Stomach (tissue), 9 donors: ENCODE data around the gene CHRNA10. TPM values are rescaled to one million over a fixed set of nuclear protein-coding genes. Genes with fewer than 3 reads are reported as not detected.

ENCODE experiments used
- DNase-seq, 2 donors: peaks; one replicate each; pipeline versions ENCODE4 v3.0.0 to v3.0.0-alpha.2; 2013 to 2019
- H3K27ac ChIP-seq, 5 donors: fragments of 200-600 bp in 4 of 5; sonication (generic) in 4 of 5; one replicate each; pipeline ENCODE4 v1.5.1; 2013 to 2019; ENCODE audit warnings: mild to moderate bottlenecking in 1 of 5, moderate library complexity in 1 of 5
- H3K27me3 ChIP-seq, 3 donors: fragments of 200-600 bp; sonication (generic); one replicate each; pipeline ENCODE4 v1.5.1; 2017 to 2019; ENCODE audit warnings: mixed run types in 1 of 3
- H3K36me3 ChIP-seq, 4 donors: fragments of 200-600 bp; sonication (generic); 1 replicate in 3 of 4; 2 replicates in 1 of 4; pipeline ENCODE4 v1.5.1; 2016 to 2019
- H3K4me1 ChIP-seq, 4 donors: fragments of 200-600 bp; sonication (generic); one replicate each; pipeline ENCODE4 v1.5.1; 2016 to 2019
- H3K4me3 ChIP-seq, 4 donors: fragments of 200-600 bp; sonication (generic) in 3 of 4; one replicate each; pipeline ENCODE4 v1.5.1; 2016 to 2019; ENCODE audit warnings: mild to moderate bottlenecking in 1 of 4
- H3K9me3 ChIP-seq, 4 donors: fragments of 200-600 bp; sonication (generic); one replicate each; pipeline ENCODE4 v1.5.1; 2016 to 2019
- CTCF ChIP-seq, 7 experiments: fragments of 450-650 bp in 4 of 7; fragments of 200-600 bp in 3 of 7; sonication (generic) in 3 of 7; IDR thresholded peaks; one replicate each; pipeline ENCODE4 v1.5.1; 2016 to 2019; ENCODE audit warnings: antibody characterized with exemption in 7 of 7, control low read depth in 2 of 7, mild to moderate bottlenecking in 1 of 7
- EP300 ChIP-seq: sonication (generic); formaldehyde crosslinking; IDR thresholded peaks from one replicate; pipeline ENCODE4 v1.6.1; 2017; ENCODE audit warnings: antibody characterized with exemption
- POLR2A ChIP-seq, 4 donors: fragments of 450-650 bp; IDR thresholded peaks; one replicate each; pipeline ENCODE4 v1.6.1; 2016; ENCODE audit warnings: antibody characterized with exemption in 4 of 4, control low read depth in 2 of 4, mild to moderate bottlenecking in 1 of 4, moderate library complexity in 1 of 4
- POLR2AphosphoS5 ChIP-seq, 3 donors: sonication (generic); formaldehyde crosslinking; IDR thresholded peaks; one replicate each; pipeline ENCODE4 v1.6.1; 2016; ENCODE audit warnings: antibody characterized with exemption in 3 of 3
- WGBS, 5 donors: extraction: QIAGEN DNeasy Blood & Tissue Kit in 3 of 5; methylation state at CpG; one replicate each; pipeline versions ENCODE4 v1.1.5 to v1.1.7; 2013 to 2018; 5-methylcytosine and 5-hydroxymethylcytosine counted together
- intact Hi-C: fragments of 100-400 bp; cut with DNase I; formaldehyde crosslinking; loops from one replicate; pipeline ENCODE4 v1.15.1; 2023; ENCODE audit warnings: low total_unique reads
- polyA plus RNA-seq, 3 donors: library from polyadenylated mRNA; stranded (reverse); fragments of 200-250 nt; gene quantifications; one replicate each; pipeline ENCODE4 v1.2.3, GENCODE V29; 2013
- total RNA-seq, 5 donors: library from RNA; depleted of rRNA; stranded (reverse); fragments of >200 nt; gene quantifications; one replicate each; pipeline versions ENCODE4 v1.1.0 to v1.2.3, GENCODE V29; 2014 to 2016
- donor health status: healthy with polysubstance abuse.
- donor health status: Bipolar disorder and iron deficiency.
- donor health status: healthy.

The CHRNA10 gene
- total and polyA plus RNA-seq, 8 donors = 0.18 to 22.6 (median 1.1) TPM; not detected in 2

DNA sequence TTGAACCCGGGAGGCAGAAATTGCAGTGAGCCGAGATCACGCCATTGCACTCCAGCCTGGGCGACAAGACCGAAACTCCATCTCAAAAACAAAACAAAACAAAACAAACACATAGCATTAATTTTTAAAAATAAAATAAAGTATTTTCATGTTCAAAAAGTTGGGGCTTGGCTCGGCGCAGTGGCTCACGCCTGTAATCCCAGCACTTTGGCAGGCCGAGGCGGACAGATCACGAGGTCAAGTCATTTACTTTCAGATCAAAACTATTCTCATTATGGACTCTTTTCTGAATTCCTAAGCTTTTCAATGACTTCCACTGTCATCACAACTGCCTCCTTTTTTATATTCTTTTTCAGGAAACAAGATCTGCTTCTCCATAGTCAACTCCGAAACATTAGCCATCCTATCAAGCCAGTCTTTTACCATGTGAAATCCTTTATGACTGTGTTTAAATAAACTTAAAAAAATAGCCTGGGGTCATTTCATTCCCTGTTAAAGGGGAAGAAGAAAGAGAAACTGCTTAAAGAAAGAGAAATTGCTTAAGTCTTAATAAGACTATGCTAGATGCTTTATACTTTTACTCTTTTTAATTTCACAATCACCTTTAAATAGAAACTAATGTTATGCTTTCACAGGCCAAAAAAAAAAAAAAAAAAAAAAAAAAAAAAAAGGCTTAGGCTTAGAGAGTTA is 13.1 kb upstream of the CHRNA10 start:
- WGBS, 5 donors = 89 to 96% (median 94%) methylated on average over 12 of the region's 12 CpGs
- Histone ChIP-seq H3K4me1 (peaks cover 0 to 15% (median 4%) of the 10 kb centered on the region in 4 donors), H3K27ac (peak overlapping the region in 1 of 5 donors; percentile 15), H3K9me3 (no peaks in the 10 kb centered on the region), H3K36me3 (peaks cover 55 to 100% (median 98%) of the 10 kb centered on the region in 4 donors), H3K27me3 (no peaks in the 10 kb centered on the region), H3K4me3 (no peak overlapping the region)
- intact Hi-C loops = no loop called here
- no peak for DNase-seq
- TF ChIP-seq POLR2A (IDR thresholded peaks at IDR 0.05) (no peak), EP300 (no peak), POLR2AphosphoS5 (IDR thresholded peaks at IDR 0.05) (no peak), CTCF (IDR thresholded peaks at IDR 0.05) (no peak)

DNA sequence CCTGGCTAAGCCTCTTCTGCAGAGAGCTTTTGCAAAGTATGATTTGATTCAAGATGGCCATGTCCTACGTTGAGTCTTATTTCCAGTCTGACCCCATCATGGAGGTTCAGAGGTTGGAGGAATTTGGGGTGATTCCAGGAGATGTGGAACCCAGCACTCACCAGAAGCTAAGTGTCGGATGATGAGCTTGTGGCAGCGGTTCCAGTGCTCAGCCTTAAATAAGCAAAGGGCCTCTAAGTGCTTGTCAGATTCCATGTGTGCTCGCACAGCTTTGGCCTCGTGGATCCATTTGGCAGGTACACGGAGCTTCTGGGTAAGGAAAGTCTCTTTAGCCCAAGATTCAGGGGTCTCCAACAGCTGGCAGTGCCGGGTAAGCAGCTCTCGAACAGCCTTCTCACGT is 11.9 kb upstream of the CHRNA10 start:
- Histone ChIP-seq H3K4me3 (no peak overlapping the region), H3K27ac (no peak overlapping the region), H3K4me1 (peaks cover 0 to 15% (median 4%) of the 10 kb centered on the region in 4 donors), H3K36me3 (peaks cover 63 to 100% (median 98%) of the 10 kb centered on the region in 4 donors), H3K27me3 (no peaks in the 10 kb centered on the region), H3K9me3 (no peaks in the 10 kb centered on the region)
- intact Hi-C loops = no loop called here
- 94 to 97% (median 96%) methylated on average over 8 to 9 of the region's 9 CpGs for WGBS, 5 donors
- TF ChIP-seq POLR2AphosphoS5 (IDR thresholded peaks at IDR 0.05) (no peak), EP300 (no peak), POLR2A (IDR thresholded peaks at IDR 0.05) (no peak), CTCF (IDR thresholded peaks at IDR 0.05) (no peak)
- DNase-seq = no peak

- intact Hi-C loops = no loop called here
- Histone ChIP-seq H3K9me3 (no peaks in the 10 kb centered on the region), H3K36me3 (peaks cover 86 to 100% (median 100%) of the 10 kb centered on the region in 4 donors), H3K27me3 (no peaks in the 10 kb centered on the region), H3K27ac (no peak overlapping the region), H3K4me3 (no peak overlapping the region), H3K4me1 (peaks cover 0 to 4% (median 0%) of the 10 kb centered on the region in 4 donors)
- 92 to 99% (median 97%) methylated on average over 3 of the region's 3 CpGs for WGBS, 5 donors
- DNase-seq = no peak
- no peak for TF ChIP-seq EP300
- TF ChIP-seq POLR2A (IDR thresholded peaks at IDR 0.05) = no peak
- no peak for TF ChIP-seq POLR2AphosphoS5 (IDR thresholded peaks at IDR 0.05)
- TF ChIP-seq CTCF (IDR thresholded peaks at IDR 0.05) = no peak
Measured at GRCh38 chr11:3679077-3679476, 7.9 kb upstream of the CHRNA10 start.

DNA sequence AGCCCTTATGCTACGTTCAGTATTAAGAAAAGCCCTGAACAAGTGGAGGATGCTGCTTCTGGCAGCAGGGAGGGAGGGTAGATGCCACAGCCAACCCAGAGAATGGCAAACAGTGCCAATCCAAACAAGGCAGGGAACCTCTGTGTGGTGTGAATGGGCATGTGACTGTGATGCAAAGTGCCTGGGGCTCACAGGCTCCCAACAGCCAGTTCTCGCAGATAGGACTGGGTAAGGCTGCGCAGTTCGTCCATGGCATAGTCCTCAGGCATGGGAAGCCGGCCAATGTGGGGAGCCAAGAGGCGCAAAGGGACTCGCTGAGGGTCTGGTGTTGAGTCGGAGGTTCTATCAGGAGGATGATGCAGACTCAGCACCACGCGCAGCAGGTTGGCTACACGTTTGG is 4.8 kb upstream of the CHRNA10 start:
- H3K4me3 ChIP-seq = no peak overlapping the region
- TF ChIP-seq CTCF (IDR thresholded peaks at IDR 0.05) (no peak), POLR2A (IDR thresholded peaks at IDR 0.05) (no peak), POLR2AphosphoS5 (IDR thresholded peaks at IDR 0.05) (no peak), EP300 (no peak)
- intact Hi-C loops = no loop called here
- DNase-seq = no peak
- no peak overlapping the region for H3K27ac ChIP-seq
- H3K27me3 ChIP-seq = no peaks in the 10 kb centered on the region
- WGBS, 5 donors = 97 to 98% (median 97%) methylated on average over 11 of the region's 11 CpGs
- H3K4me1 ChIP-seq = no peaks in the 10 kb centered on the region
- H3K36me3 ChIP-seq = peaks cover 74 to 100% (median 100%) of the 10 kb centered on the region in 4 donors
- H3K9me3 ChIP-seq = no peaks in the 10 kb centered on the region
